Measurements from ENCODE around the gene PCDHB6. TPM values are rescaled to one million over a fixed set of nuclear protein-coding genes. Genes with fewer than 3 reads are reported as not detected.

Gene PCDHB6
- 0.84 to 1.1 TPM (median 1.0 TPM) in 5 replicates for total RNA-seq (2022; extraction: Qiagen RNA extraction)

DNA sequence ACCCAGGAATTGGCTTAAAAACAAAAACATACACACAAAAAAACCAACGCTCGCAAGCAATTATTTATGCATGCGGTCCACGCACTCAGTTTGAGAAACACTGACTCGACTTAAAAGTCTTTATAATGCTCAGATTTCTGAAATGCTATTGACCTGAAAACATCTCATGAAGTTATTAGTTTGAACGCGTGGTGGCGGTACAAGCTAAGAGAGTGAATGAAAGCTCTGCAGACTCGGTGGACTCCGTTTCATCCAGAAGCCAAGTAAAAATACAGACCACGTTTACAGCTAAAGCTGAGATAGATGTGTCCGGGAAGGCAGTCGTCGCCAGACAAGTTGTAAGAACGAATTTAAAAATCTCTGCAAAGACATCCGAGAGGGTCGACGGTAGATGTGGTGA, at the start of gene PCDHB6:
PCDHB6 (plus strand) TSS at position 246 of the 400 bp plus-strand sequence. CDS start 201 bp downstream, outside the sequence.

DNA sequence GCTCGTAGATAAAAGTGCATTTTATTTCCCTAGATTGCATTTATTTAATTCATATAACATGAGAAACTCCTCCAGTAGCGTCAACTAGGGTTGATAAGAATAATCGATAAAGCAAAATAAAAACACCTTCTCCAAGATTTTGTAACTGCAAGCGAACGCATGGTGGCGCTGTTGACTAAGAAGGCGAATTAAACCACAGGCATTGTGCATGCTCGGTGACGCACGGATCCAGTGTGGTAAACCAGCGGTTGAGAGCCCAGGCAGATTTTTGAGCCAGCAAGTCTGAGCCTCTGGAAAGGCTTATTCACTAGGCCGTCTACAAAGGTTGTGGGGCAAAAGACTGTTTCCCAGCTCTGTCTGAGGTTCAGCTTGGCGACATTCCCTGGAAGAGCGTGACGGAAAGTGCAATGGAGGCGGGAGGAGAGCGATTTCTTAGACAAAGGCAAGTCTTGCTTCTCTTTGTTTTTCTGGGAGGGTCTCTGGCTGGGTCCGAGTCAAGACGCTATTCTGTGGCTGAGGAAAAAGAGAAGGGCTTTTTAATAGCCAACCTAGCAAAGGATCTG, 49.5 kb upstream of the PCDHB6 start, which contains the start of gene PCDHB3:
PCDHB3 (plus strand) TSS at position 231 of the 563 bp plus-strand sequence; CDS start at position 408, 177 bp downstream.

DNA sequence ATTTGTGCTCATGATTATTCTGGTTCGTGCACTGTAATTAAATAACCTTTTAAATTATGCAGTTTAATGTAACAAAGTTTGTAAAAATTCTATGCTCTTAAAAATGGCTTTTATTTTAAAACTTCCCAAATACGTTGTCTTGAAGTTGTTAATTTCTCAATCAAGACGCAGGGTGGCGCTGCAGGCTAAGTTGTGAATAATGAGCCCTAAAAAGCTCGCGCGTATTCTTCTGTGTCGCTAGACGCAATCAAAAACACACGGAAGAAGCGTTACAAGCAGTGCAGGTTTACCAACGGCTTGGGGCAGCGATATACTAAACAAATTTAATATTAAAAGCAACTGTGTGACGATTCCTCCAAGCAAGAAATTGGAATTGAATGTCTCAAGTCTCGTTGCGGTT, 28.3 kb upstream of the PCDHB6 start, which contains the start of gene PCDHB4:
PCDHB4 (plus strand) TSS at position 256 of the 400 bp plus-strand sequence. CDS start 181 bp downstream, outside the sequence.

GRCh38 chr5:141135030-141135717, 14.7 kb upstream of the PCDHB6 start, which contains the start of gene PCDHB5:
TSS of gene PCDHB5 (plus strand) at chr5:141135206. CDS start at chr5:141135435, 229 bp downstream.

DNA sequence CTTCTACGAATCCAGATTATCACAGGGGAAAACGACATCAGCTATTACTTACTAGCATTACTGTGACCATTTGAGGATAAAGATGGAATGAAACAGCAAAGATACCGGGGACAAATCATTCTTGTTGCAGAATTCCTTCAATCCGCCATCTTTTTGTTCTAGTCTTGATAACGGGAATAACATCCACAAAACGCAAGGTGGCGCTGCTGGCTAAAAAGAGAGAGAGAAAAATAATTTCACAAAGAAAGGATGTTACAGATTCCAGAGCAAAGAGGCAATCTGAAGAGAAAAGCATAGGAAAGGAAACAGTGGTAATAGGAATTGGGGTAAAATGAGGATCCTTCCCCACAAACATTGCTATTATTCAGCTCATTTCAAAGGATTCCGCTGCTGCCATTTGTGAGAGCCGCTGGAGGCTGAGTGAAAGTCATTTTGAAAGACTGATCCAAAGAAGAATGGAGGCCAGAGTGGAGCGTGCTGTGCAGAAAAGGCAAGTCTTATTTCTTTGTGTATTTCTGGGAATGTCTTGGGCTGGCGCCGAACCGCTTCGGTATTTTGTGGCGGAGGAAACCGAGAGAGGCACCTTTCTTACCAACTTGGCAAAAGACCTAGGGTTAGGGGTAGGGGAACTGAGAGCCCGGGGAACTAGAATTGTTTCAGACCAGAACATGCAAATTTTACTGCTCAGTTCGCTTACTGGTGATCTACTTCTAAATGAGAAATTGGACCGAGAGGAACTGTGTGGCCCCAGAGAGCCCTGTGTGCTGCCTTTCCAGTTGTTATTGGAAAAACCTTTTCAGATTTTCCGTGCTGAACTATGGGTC, 22.7 kb downstream of the PCDHB6 start, which contains the start of gene PCDHB7:
PCDHB7 (plus strand) TSS at position 264 of the 824 bp plus-strand sequence; CDS start at position 456, 192 bp downstream.

GRCh38 chr5:141177577-141178191, 27.8 kb downstream of the PCDHB6 start, which contains the start of gene PCDHB8:
TSS of gene PCDHB8 (plus strand) at chr5:141177790. CDS start at chr5:141178035, 245 bp downstream.

DNA sequence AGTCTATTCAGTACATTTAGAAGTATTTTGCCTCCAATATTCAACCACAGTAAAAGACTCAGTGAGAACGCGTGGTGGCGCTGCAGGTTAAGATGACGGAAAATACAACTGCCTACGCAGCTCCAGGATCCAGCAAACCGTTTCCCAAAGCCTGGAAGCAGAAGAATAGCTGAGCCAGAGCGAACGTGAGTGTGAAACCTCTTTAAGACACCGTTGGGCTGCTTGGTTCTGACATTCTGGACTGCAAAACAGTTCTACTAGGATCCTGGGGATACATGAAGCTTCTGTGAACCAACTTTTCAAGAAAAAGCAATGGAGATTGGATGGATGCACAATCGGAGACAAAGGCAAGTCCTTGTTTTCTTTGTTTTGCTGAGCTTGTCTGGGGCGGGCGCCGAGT, 32.4 kb downstream of the PCDHB6 start, which contains the start of gene PCDHB16:
PCDHB16 (plus strand) TSS at position 140 of the 400 bp plus-strand sequence; CDS start at position 313, 173 bp downstream.

GRCh38 chr5:141186897-141187512, 37.1 kb downstream of the PCDHB6 start, which contains the start of gene PCDHB9:
TSS of gene PCDHB9 (plus strand) at chr5:141187161. CDS start at chr5:141187319, 158 bp downstream.

GRCh38 chr5:141192110-141192725, 42.4 kb downstream of the PCDHB6 start, which contains the start of gene PCDHB10:
TSS of gene PCDHB10 (plus strand) at chr5:141192353. CDS start at chr5:141192553, 200 bp downstream.

GRCh38 chr5:141199359-141200235, 49.7 kb downstream of the PCDHB6 start, which contains the start of gene PCDHB11:
TSS of gene PCDHB11 (plus strand) at chr5:141199627. CDS start at chr5:141199775, 148 bp downstream.

Other genes with a start within 250 kb of the PCDHB6 start
- 1.8 to 2.5 TPM (median 2.2 TPM) in 5 replicates for gene PCDHAC1, start 223.8 kb upstream of the PCDHB6 start, total RNA-seq (2022; extraction: Qiagen RNA extraction)
- gene PCDHAC2, start 183.6 kb upstream of the PCDHB6 start, total RNA-seq (2022; extraction: Qiagen RNA extraction), result 3.3 to 4.9 TPM (median 3.7 TPM) in 5 replicates
- gene PCDHB1, start 98.7 kb upstream of the PCDHB6 start, total RNA-seq (2022; extraction: Qiagen RNA extraction), result not detected in 5 replicates
- gene PCDHB2, start 55.4 kb upstream of the PCDHB6 start, total RNA-seq (2022; extraction: Qiagen RNA extraction), result 3.1 to 3.9 TPM (median 3.4 TPM) in 5 replicates
- gene PCDHB3, start 49.6 kb upstream of the PCDHB6 start, total RNA-seq (2022; extraction: Qiagen RNA extraction), result 0.03 to 0.07 TPM in 2 of 5 replicates, not detected in the others
- gene PCDHB4, start 28.2 kb upstream of the PCDHB6 start, total RNA-seq (2022; extraction: Qiagen RNA extraction), result 0.06 to 0.10 TPM (median 0.07 TPM) in 3 of 5 replicates, not detected in the others
- gene PCDHB5, start 14.9 kb upstream of the PCDHB6 start, total RNA-seq (2022; extraction: Qiagen RNA extraction), result 1.1 to 1.8 TPM (median 1.6 TPM) in 5 replicates
- not detected in 5 replicates for gene PCDHB7, start 22.6 kb downstream of the PCDHB6 start, total RNA-seq (2022; extraction: Qiagen RNA extraction)
- gene PCDHB8, start 27.7 kb downstream of the PCDHB6 start, total RNA-seq (2022; extraction: Qiagen RNA extraction), result 0.13 to 0.36 TPM (median 0.30 TPM) in 5 replicates
- gene PCDHB16, start 32.3 kb downstream of the PCDHB6 start, total RNA-seq (2022; extraction: Qiagen RNA extraction), result 0.05 to 0.08 TPM (median 0.05 TPM) in 4 of 5 replicates, not detected in the other
- 0.03 TPM in 1 of 5 replicates, not detected in the others for gene PCDHB9, start 37.1 kb downstream of the PCDHB6 start, total RNA-seq (2022; extraction: Qiagen RNA extraction)
- gene PCDHB10, start 42.3 kb downstream of the PCDHB6 start, total RNA-seq (2022; extraction: Qiagen RNA extraction), result 0.03 to 0.06 TPM (median 0.05 TPM) in 3 of 5 replicates, not detected in the others
- 0.03 to 0.08 TPM (median 0.06 TPM) in 5 replicates for gene PCDHB11, start 49.6 kb downstream of the PCDHB6 start, total RNA-seq (2022; extraction: Qiagen RNA extraction)
- 0.06 TPM in 1 of 5 replicates, not detected in the others for gene PCDHB12, start 58.7 kb downstream of the PCDHB6 start, total RNA-seq (2022; extraction: Qiagen RNA extraction)
- 0.06 to 0.09 TPM (median 0.09 TPM) in 4 of 5 replicates, not detected in the other for gene PCDHB13, start 63.9 kb downstream of the PCDHB6 start, total RNA-seq (2022; extraction: Qiagen RNA extraction)
- gene PCDHB14, start 73.3 kb downstream of the PCDHB6 start, total RNA-seq (2022; extraction: Qiagen RNA extraction), result 0.06 to 0.10 TPM (median 0.08 TPM) in 5 replicates
- 0.03 to 0.14 TPM (median 0.06 TPM) in 5 replicates for gene PCDHB15, start 95.3 kb downstream of the PCDHB6 start, total RNA-seq (2022; extraction: Qiagen RNA extraction)
- not detected in 5 replicates for gene SLC25A2, start 154.0 kb downstream of the PCDHB6 start, total RNA-seq (2022; extraction: Qiagen RNA extraction)
- gene TAF7, start 170.7 kb downstream of the PCDHB6 start, total RNA-seq (2022; extraction: Qiagen RNA extraction), result 60.4 to 85.3 TPM (median 69.6 TPM) in 5 replicates
- gene PCDHGA1, start 180.5 kb downstream of the PCDHB6 start, total RNA-seq (2022; extraction: Qiagen RNA extraction), result 0.22 to 0.38 TPM (median 0.31 TPM) in 5 replicates
- 0.54 to 0.91 TPM (median 0.62 TPM) in 5 replicates for gene PCDHGA2, start 188.7 kb downstream of the PCDHB6 start, total RNA-seq (2022; extraction: Qiagen RNA extraction)
- gene PCDHGA3, start 193.8 kb downstream of the PCDHB6 start, total RNA-seq (2022; extraction: Qiagen RNA extraction), result not detected in 5 replicates
- 1.3 to 2.2 TPM (median 1.6 TPM) in 5 replicates for gene PCDHGB1, start 200.0 kb downstream of the PCDHB6 start, total RNA-seq (2022; extraction: Qiagen RNA extraction)
- gene PCDHGA4, start 205.0 kb downstream of the PCDHB6 start, total RNA-seq (2022; extraction: Qiagen RNA extraction), result 0.06 to 0.16 TPM (median 0.12 TPM) in 4 of 5 replicates, not detected in the other
- gene PCDHGB2, start 209.9 kb downstream of the PCDHB6 start, total RNA-seq (2022; extraction: Qiagen RNA extraction), result 0.05 to 0.13 TPM (median 0.11 TPM) in 4 of 5 replicates, not detected in the other
- 0.10 to 0.23 TPM (median 0.13 TPM) in 5 replicates for gene PCDHGA5, start 214.1 kb downstream of the PCDHB6 start, total RNA-seq (2022; extraction: Qiagen RNA extraction)
- 0.20 to 0.25 TPM (median 0.21 TPM) in 5 replicates for gene PCDHGB3, start 220.2 kb downstream of the PCDHB6 start, total RNA-seq (2022; extraction: Qiagen RNA extraction)
- gene PCDHGA6, start 223.8 kb downstream of the PCDHB6 start, total RNA-seq (2022; extraction: Qiagen RNA extraction), result 0.14 to 0.26 TPM (median 0.20 TPM) in 5 replicates
- 0.57 to 1.2 TPM (median 0.76 TPM) in 5 replicates for gene PCDHGA7, start 232.7 kb downstream of the PCDHB6 start, total RNA-seq (2022; extraction: Qiagen RNA extraction)
- gene PCDHGB4, start 237.6 kb downstream of the PCDHB6 start, total RNA-seq (2022; extraction: Qiagen RNA extraction), result 0.56 to 1.1 TPM (median 0.85 TPM) in 5 replicates
- 0.02 to 0.05 TPM (median 0.05 TPM) in 3 of 5 replicates, not detected in the others for gene PCDHGA8, start 242.6 kb downstream of the PCDHB6 start, total RNA-seq (2022; extraction: Qiagen RNA extraction)
- 2.0 to 2.6 TPM (median 2.3 TPM) in 5 replicates for gene PCDHGB5, start 247.9 kb downstream of the PCDHB6 start, total RNA-seq (2022; extraction: Qiagen RNA extraction)

All from A549 treated with Hydrocortisone at 1 μM for 4 hours (cell line).